SH-SY5Y (cell line): ENCODE data around the gene CD48.

ENCODE experiments used
- GATA2 ChIP-seq: IDR thresholded peaks from 2 replicates; pipeline ENCODE4 v1.6.1; 2011; ENCODE audit warnings: mild to moderate bottlenecking, low read depth, low read length
- GATA3 ChIP-seq: IDR thresholded peaks from 2 replicates; pipeline ENCODE4 v1.6.1; 2011; ENCODE audit warnings: low read depth, mild to moderate bottlenecking, low read length, moderate library complexity

The CD48 gene

GRCh38 chr1:160659566-160659965 lies 52.1 kb downstream of the CD48 start:
- TF ChIP-seq GATA3 (no peak), GATA2 (no peak)

GRCh38 chr1:160658814-160659193 lies 52.8 kb downstream of the CD48 start:
- TF ChIP-seq GATA3 (no peak), GATA2 (no peak)

GRCh38 chr1:160658162-160658813 lies 53.3 kb downstream of the CD48 start:
- TF ChIP-seq GATA2 (no peak), GATA3 (no peak)

GRCh38 chr1:160657250-160657781 lies 54.3 kb downstream of the CD48 start:
- no peak for TF ChIP-seq GATA3

- no peak for TF ChIP-seq GATA3
- TF ChIP-seq GATA2, result no peak
Observed at GRCh38 chr1:160656737-160657136, 54.9 kb downstream of the CD48 start.

- no peak for TF ChIP-seq GATA2
- no peak for TF ChIP-seq GATA3
Observed at GRCh38 chr1:160653620-160654016, 58.0 kb downstream of the CD48 start.

GRCh38 chr1:160652924-160653619 lies 58.5 kb downstream of the CD48 start:
- TF ChIP-seq GATA2, result no peak
- TF ChIP-seq GATA3, result no peak

- TF ChIP-seq GATA2 (no peak), GATA3 (no peak)
Observed at GRCh38 chr1:160651433-160652064, 60.1 kb downstream of the CD48 start.

GRCh38 chr1:160647329-160647720 lies 64.3 kb downstream of the CD48 start:
- TF ChIP-seq GATA2, result no peak
- no peak for TF ChIP-seq GATA3

- TF ChIP-seq GATA3, result no peak
- no peak for TF ChIP-seq GATA2
Observed at GRCh38 chr1:160646711-160647328, 64.8 kb downstream of the CD48 start, which contains the start of gene SLAMF1. Gene SLAMF1, minus strand, starts transcription at chr1:160647044. Its CDS starts 99 bp downstream, at chr1:160646945.

GRCh38 chr1:160646180-160646579 lies 65.4 kb downstream of the CD48 start:
- TF ChIP-seq GATA2, result no peak
- no peak for TF ChIP-seq GATA3

- TF ChIP-seq GATA3, result no peak
- TF ChIP-seq GATA2, result no peak
Observed at GRCh38 chr1:160645386-160646130, 66.1 kb downstream of the CD48 start.

- no peak for TF ChIP-seq GATA2
Observed at GRCh38 chr1:160644399-160644798, 67.2 kb downstream of the CD48 start.

- TF ChIP-seq GATA3 (no peak), GATA2 (no peak)
Observed at GRCh38 chr1:160643138-160643537, 68.5 kb downstream of the CD48 start.

- TF ChIP-seq GATA2, result no peak
- TF ChIP-seq GATA3, result no peak
Observed at GRCh38 chr1:160642281-160642644, 69.4 kb downstream of the CD48 start.
